Measurements from ENCODE around the gene IFITM10.
"Not testable (repeated sequence)": the region's sequence is repeated elsewhere in the genome, so short reads cannot be mapped to it uniquely, and the experiment has no call there.

The IFITM10 gene

DNA sequence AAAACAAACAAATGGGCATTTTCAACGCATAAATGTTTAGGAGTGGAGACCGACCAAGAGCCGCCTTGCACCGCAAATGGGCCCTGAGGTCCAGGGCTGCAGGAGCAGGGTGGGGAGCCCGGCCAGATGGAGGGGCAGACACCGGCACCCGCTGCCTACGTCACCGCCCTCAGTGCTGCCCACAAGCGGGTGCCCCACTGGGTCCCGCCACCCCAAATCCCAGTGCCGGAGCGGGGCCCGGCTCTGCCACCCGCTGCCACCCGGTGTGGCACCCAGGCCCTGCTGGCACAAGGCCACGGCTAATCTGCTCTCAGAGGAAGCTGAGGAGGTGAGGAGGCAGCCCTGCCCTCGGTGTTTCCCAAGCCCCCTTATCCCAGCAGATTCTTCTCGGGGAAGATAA, 67.2 kb downstream of the IFITM10 start:
- H3K4me3 ChIP-seq (ENCODE audit: low read length); H3K9me3 ChIP-seq (ENCODE audit: low read length); H3K4me1 ChIP-seq (ENCODE audit: insufficient read depth, low read length); H2AFZ ChIP-seq (ENCODE audit: low read depth, low read length); H3K27me3 ChIP-seq (ENCODE audit: insufficient read depth, low read length); H3K36me3 ChIP-seq (ENCODE audit: insufficient read depth, low read length): not testable (repeated sequence)

All from neuron (in vitro differentiated cells).